Measurements from ENCODE around the gene PLCD3.

PLCD3 gene

GRCh38 chr17:45060797-45061605 lies 71.3 kb downstream of the PLCD3 start, which contains the start of gene NMT1:
Gene NMT1 (plus strand): TSS chr17:45061317. CDS start chr17:45061330, 13 bp downstream.
- DNase-seq = peak; percentile 99

GRCh38 chr17:45060382-45060796 lies 71.9 kb downstream of the PLCD3 start:
- peak; percentile 47 for DNase-seq

All from NCI-H1092 (cell line).